Muscle of back (tissue), 11 donors: ENCODE data around the gene ITPR3. TPM values are rescaled to one million over a fixed set of nuclear protein-coding genes. Genes with fewer than 3 reads are reported as not detected.

Experiments used
- DNase-seq, 3 donors: peaks; one replicate each; pipeline versions ENCODE4 v3.0.0 to v3.0.0-alpha.2; 2013
- polyA plus RNA-seq, 10 donors: library from polyadenylated mRNA; unstranded; fragments of 120-200 nt; gene quantifications; one replicate each; pipeline ENCODE4 v1.2.1, GENCODE V29; 2013; ENCODE audit not compliant: insufficient read length in 10 of 10

The ITPR3 gene
- polyA plus RNA-seq, 10 donors, result 6.3 to 12.6 (median 8.4) TPM

DNA sequence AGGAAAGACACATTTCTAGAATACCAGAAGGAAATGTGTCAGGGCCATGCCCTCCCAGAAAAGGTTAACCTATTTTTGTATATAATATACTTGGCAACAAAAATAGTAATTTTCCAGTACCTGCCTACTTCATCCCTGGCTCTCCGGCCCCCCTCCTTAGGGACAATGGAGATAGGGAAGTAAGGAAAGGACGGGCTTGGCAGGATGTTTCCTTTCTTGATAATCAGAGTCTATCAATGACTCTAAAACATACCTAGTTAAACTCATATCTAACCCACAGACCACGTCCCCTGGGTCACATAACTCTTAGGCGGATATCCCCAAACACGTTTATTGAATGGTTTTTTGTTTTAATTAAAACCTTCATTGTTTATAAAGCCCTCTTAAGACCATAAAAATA, 78.6 kb downstream of the ITPR3 start:
- DNase-seq, result no peak

GRCh38 chr6:33700391-33701050, 79.4 kb downstream of the ITPR3 start:
- peak in 2 of 3 donors; percentile 56 to 70 for DNase-seq

- peak in 1 of 3 donors; percentile 54 for DNase-seq
Measured at GRCh38 chr6:33702345-33702977, 81.3 kb downstream of the ITPR3 start.

GRCh38 chr6:33704215-33705066, 83.3 kb downstream of the ITPR3 start:
- no peak for DNase-seq

DNA sequence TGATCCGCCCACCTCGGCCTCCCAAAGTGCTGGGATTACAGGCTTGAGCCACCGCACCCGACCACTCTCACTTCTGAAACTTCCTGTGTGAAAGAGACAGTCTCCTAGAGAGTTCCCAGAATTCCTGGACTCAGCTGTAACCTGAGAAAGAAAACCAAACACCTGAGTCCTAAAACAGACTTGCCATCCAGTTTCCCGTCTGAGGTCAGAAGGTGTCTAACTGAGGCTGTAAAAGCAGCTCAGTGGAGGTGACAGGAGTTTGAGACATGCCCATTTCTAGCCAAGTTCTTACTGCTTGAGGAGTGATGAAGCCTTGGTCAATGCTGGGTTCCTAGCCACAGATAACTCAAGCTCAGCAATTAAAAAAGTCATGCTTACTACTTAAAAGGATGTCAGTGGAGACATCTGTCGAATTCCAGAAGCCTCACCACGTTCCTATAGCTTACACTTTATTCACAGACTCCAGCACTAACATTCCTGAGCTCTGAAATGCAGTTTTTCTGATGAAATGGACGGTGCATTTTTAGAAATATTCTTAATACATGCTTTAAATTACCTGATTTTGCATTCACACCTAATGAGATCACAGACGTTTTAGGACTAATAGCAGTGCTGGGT, 84.3 kb downstream of the ITPR3 start:
- DNase-seq, result no peak

- DNase-seq, result no peak
Measured at GRCh38 chr6:33705955-33706725, 85.0 kb downstream of the ITPR3 start.

GRCh38 chr6:33707771-33708170, 86.6 kb downstream of the ITPR3 start:
- no peak for DNase-seq

DNA sequence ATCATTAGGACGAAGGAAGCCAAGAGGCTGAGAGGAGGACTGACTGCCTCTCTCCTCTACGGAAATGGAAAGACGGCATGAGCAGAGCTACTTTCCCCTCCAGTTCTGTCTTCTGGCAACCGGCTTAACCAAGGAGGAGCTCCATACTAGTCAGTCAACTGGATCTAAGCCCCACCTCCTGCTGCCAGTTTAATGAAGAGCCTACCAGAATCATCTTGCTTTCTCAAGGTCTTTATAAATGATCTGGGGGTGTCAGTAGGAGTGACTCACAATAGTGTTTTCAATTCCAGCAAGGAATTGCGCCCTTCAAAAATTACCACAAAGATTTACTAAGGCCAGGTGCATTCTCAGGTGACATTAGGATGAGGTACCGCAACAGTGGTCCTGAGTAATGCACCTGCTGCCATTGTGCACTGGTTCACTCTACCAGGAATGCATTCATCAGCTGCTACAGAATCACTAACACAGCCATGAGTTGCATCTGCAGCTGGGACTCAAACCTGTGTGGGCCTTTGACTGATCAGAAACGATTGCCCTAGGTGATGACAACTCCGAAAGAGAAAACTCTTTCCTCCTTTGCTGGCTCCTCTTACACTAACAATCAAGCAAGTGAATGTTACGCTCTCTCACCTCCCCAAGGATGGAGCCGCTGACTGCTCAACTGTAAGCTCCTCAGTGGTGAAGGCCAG, 87.5 kb downstream of the ITPR3 start:
- no peak for DNase-seq

DNA sequence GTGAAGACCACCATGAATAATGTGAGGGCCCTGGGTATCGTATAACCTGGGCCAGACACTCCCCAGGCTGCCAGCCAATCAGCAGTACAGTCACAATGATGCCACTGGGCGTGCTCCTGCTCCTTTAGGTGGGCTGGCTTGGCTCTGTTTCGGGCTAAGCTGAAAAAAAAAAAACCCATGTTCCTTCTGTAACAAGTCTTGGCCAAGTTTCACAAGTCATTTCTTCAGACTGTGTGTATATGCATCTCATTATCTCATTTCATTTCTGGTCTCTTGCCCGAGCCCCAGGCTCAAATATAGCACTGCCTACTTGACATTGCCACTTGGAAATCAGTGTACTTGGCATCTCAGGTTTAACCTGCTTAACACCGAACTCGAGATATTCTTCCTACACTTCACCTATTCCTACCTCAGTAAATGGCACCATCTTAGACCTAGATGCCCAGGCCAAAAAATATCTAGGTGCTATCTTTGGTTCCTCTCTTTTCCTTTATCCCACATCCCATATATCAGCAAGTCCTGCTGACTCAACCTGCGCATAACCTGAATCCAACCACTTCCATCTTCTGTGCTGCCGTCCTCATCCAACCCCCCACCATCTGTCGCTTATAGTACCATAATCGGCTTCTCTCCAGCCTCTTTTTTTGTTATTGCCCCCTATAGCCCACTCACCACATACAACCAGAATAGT, 88.6 kb downstream of the ITPR3 start:
- DNase-seq, result no peak

- DNase-seq, result no peak
Measured at GRCh38 chr6:33710296-33711121, 89.4 kb downstream of the ITPR3 start.

DNA sequence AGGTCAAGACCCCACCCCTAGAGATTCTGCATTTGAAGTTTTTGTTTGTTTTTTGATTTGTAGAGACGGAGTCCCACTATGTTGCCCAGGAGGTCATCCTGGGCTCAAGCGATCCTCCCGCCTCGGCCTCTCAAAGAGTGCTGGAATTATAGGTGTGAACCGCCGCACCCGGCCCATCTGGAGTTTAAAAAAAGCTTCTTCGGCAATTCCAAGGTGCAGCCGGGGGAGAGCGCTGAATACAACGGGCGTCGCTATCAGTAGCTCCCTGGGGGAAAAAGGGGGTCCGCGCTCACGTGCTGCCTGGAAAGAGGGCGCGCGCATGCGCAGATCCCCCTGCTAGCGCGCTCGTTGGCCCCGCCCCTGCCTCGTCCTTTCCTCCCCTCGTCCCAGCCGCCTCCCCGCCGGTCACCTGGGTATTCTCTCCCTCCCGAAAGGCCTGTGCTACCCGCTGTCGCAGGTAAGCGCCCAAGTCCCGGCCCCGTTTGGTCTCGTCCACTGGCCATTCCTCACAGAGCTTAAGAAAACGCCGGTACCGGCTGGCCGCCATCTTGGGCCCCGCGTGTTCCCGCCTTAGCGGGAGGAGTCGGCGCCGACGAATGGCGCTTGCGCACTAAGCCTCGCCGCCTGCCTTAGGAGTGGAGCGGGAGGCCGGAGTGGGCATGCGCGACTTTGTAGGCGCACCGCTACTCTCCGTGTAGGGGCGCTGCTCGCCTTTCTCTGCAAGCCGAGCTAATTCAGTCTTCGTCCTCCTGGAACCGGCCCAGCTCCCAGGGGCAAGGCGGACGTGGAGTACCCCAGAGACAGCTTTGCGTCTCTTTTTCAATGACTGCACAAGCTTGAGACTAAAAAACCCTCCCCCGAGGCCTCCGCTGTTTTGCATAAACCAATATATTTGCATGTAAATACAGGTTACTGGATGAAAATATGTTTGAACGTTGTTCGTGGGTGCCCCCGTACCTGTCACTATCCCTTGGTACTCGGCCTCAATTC, 90.3 kb downstream of the ITPR3 start, which contains the start of gene UQCC2:
Gene UQCC2, minus strand, starts transcription at position 561 of the 990 bp plus-strand sequence. Its CDS starts 14 bp downstream, at position 547.
- peak; percentile 98 to 99 (median 99) for DNase-seq

DNA sequence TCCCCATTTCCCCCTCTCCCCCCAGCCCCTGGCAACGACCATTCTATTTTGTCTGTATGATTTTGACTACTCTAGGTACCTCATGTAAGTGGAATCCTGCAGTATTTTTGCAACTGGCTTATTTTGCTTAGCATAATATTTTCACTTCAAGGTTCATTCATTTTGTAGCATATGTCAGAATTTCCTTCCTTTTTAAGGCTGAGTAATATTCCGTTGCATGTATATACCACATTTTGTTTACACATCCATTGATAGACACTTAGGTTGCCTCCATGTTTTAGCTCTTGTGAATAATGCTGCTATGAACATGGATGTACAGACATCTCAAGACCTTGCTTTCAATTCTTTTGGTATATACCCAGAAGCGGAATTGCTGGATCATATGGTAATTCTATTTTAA, 91.8 kb downstream of the ITPR3 start:
- DNase-seq, result no peak

GRCh38 chr6:33713786-33714185, 92.7 kb downstream of the ITPR3 start:
- DNase-seq, result no peak

DNA sequence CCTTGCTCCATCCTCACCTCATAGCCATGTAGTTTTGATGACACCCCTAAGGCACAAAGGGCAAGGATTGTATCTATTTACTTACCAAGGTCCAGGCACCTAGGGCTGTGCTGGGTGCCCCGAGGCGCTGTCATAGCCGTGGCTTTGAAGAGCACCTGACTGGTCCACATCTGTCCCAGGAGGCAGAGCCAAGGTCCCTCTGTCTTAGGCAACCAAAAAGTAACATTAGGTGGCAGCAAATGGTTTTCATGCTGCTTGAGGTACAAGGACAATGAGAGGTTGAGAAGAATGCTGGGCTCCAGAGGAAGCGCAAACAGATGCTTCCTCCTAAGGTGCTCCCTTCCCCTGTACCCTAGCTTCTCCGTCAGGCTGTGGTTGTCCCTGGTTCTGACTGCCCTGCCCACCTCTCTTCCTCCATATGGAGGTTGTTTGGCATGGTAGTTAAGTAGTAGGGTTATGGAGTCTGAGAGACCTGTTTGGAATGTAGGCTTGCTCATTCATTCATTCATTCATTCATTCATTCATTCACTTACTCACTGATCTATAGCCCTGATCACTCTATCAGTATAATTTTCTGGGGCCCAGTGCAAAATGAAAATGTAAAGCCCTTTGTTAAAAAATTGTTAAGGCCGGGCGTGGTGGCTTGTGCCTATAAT, 93.4 kb downstream of the ITPR3 start:
- DNase-seq, result no peak

DNA sequence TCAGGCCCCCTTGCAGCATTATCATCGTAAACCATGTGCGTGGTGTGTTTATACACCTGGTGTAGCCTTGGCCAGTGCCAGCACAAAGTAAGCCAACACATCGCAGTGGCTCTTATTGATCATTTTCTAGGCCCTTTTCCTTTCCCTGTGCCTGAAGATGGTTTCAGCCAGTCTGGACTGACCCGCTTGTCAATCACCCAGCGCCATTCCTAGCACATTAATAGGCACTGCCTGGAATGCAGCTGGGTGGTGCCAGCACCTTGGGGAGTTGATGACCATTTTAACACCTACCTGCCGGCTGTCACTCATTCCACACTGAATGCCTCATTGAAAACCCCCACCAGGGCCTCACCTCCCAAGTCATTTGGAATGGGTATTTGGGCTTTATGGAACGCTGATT, 95.3 kb downstream of the ITPR3 start:
- no peak for DNase-seq

DNA sequence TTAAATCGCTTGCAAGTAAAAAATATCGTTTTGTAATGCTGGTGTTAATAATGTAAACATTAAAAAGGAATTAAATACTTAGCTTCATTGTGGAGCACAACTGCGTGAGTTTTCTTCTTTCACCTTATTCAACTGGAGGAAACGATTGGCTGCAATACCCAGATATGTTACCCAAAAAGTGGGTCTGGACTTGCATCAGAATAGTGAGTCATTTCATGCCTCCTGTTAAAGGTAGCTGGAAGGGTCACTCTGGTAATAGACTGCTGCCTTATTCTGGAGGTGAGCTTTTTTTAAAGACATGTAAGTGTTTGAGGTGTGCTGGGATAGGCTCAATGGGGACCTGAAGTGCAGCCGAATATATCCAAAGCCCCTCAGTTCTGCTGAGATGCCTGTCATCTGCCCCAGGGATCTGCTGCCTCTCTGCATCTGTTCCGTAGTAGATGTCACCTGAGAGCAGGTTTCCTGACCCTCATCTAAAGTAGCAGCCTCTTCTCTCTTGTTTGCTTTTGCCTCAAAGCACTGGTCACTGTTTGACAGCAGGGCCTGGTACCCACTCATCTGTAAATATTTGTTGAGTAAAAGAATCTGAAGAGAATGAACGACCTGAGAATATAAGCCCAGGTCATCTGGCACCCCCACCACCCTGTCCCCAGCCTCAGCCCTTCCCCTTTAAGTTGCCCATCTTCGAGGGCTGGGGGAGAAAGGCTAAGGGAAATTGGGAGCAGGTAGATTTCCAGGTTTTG, 95.9 kb downstream of the ITPR3 start:
- no peak for DNase-seq
